WERI-Rb-1 (cell line): ENCODE results near the gene COL6A3.

Source experiments
- DNase-seq: peaks from one replicate; pipeline ENCODE4 v3.0.0-alpha.2; 2020
- H3K27ac ChIP-seq: fragments of 250-450 bp; sonication (Bioruptor Pico); 2 replicates; pipeline ENCODE4 v1.5.1; 2020; ENCODE audit warnings: mild to moderate bottlenecking, moderate library complexity
- H3K27me3 ChIP-seq: fragments of 250-450 bp; sonication (Bioruptor Pico); 2 replicates; pipeline ENCODE4 v1.5.1; 2021; ENCODE audit warnings: mild to moderate bottlenecking, low read depth, moderate library complexity; ENCODE audit not compliant: insufficient read depth, severe bottlenecking
- H3K36me3 ChIP-seq: fragments of 250-450 bp; sonication (Bioruptor Pico); 2 replicates; pipeline ENCODE4 v1.5.1; 2020; ENCODE audit warnings: mild to moderate bottlenecking, moderate library complexity
- H3K4me3 ChIP-seq: 2 replicates; pipeline ENCODE4 v1.5.1; 2011; ENCODE audit warnings: low read depth, mild to moderate bottlenecking, control low read depth, low read length
- H3K9me3 ChIP-seq: fragments of 250-450 bp; sonication (Bioruptor Pico); 2 replicates; pipeline ENCODE4 v1.5.1; 2021; ENCODE audit warnings: mild to moderate bottlenecking, moderate library complexity; ENCODE audit not compliant: severe bottlenecking
- TF ChIP-seq, protein P1 (sequence below): IDR thresholded peaks from 2 replicates; pipeline ENCODE4 v1.5.1; 2011; ENCODE audit warnings: low read depth, mild to moderate bottlenecking, control low read depth, inconsistent platforms, low read length

The COL6A3 gene

DNA sequence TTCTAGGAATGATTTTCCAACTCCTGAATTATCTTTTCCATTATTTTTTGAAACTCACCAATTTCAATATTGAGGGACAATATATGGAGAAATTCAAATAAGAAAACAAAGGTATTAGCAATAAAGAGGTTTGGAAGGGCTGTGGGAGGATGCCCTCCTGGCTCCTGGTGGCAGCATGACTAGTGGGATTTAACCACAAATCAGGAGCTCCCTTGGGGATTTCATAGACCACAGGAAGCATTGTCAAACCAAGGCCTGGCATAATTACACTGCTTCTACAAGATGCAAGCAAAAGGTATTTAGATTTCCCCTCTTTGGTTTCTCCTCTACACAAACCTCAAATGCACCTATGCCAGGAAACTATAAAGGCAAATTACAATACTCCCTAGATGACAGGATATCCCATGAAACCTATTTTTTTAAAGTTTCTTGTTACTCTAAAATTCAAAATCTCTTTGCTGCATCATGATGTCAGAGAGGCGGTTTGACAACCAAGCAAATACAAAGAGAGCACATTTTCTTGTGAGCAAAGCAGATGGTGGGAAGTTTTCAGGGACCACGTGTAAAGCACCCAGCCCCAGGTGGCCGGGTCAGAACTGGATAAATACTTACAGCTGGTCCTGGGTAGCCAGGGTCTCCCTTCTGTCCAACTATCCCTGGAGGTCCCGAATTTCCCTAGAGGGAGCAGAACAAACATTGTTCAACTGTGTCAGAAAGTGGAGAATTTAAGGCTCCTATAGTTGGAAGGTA lies 67.9 kb downstream of the COL6A3 start:
- H3K4me3 ChIP-seq, result no peak overlapping the region
- no peaks in the 10 kb centered on the region for H3K36me3 ChIP-seq
- no peak overlapping the region for H3K27ac ChIP-seq
- H3K9me3 ChIP-seq, result no peaks in the 10 kb centered on the region
- H3K27me3 ChIP-seq, result peaks cover 89% of the 10 kb centered on the region
- no peak for DNase-seq
- TF ChIP-seq, protein P1, sequence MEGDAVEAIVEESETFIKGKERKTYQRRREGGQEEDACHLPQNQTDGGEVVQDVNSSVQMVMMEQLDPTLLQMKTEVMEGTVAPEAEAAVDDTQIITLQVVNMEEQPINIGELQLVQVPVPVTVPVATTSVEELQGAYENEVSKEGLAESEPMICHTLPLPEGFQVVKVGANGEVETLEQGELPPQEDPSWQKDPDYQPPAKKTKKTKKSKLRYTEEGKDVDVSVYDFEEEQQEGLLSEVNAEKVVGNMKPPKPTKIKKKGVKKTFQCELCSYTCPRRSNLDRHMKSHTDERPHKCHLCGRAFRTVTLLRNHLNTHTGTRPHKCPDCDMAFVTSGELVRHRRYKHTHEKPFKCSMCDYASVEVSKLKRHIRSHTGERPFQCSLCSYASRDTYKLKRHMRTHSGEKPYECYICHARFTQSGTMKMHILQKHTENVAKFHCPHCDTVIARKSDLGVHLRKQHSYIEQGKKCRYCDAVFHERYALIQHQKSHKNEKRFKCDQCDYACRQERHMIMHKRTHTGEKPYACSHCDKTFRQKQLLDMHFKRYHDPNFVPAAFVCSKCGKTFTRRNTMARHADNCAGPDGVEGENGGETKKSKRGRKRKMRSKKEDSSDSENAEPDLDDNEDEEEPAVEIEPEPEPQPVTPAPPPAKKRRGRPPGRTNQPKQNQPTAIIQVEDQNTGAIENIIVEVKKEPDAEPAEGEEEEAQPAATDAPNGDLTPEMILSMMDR, result no peak

DNA sequence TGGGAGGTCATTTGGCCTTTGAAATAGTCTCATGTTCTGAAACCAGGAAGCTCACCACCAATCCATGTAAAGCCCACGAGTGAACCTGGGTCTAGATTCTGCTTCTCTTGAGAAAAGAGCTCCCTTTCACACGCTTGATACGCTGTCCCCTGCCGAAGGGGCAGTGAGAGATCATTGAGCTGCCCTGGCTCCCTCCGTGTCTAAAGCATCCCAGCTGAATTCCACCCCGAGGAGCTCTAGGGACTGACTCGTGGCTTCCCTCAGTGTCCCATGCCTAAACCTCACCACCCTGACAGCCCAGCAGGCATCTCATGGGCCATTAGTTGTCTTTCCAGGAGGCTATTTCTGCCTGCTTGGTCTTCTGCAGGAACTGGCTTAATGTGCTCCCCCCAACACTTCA lies 68.6 kb downstream of the COL6A3 start:
- no peak for DNase-seq
- Histone ChIP-seq H3K27ac (no peak overlapping the region), H3K4me3 (no peak overlapping the region), H3K36me3 (no peaks in the 10 kb centered on the region), H3K27me3 (peaks cover 86% of the 10 kb centered on the region), H3K9me3 (no peaks in the 10 kb centered on the region)
- TF ChIP-seq, protein P1, result no peak

DNA sequence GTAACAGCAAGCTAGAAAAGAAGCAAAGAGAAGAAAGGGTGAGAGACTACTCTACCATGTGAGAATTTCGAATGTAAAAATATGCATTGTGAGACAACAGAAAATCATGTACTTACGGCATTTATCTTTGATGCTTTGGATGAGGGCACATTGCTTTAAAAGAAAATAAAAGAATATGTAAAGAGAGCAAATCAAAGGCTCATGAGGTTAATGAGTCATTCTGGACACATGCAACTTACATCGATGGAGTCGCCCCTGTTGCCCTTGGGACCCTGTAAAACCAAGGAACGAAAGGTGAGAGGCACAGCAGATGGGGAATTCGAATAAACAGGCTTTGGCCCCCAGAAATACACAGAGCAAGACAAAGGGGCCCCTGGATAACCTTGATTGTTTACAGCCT lies 69.0 kb downstream of the COL6A3 start:
- Histone ChIP-seq H3K4me3 (no peak overlapping the region), H3K9me3 (no peaks in the 10 kb centered on the region), H3K27me3 (peaks cover 85% of the 10 kb centered on the region), H3K27ac (no peak overlapping the region), H3K36me3 (no peaks in the 10 kb centered on the region)
- TF ChIP-seq, protein P1, result no peak
- no peak for DNase-seq

DNA sequence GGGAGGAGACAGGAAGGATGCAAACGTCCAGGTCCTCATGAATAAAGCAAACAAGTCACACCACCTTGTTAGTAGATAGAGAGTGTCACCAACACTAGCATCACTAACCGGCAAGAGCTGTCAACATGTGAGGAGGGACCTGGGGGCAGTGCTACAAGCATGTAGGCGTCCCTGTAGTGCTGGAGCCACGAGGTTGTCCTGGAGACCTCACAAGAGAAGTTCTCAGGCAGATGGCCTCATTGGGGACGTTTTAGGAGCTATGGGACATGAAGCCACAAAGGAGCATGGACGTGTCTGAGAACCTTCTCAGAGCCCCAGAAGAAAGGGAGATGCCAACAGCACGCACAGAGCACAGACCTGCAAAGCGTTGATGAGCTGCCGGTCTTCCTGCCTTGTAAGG lies 70.0 kb downstream of the COL6A3 start:
- no peaks in the 10 kb centered on the region for H3K9me3 ChIP-seq
- DNase-seq, result no peak
- no peak overlapping the region for H3K4me3 ChIP-seq
- TF ChIP-seq, protein P1, result no peak
- H3K27me3 ChIP-seq, result peaks cover 84% of the 10 kb centered on the region
- no peak overlapping the region for H3K27ac ChIP-seq
- H3K36me3 ChIP-seq, result no peaks in the 10 kb centered on the region

DNA sequence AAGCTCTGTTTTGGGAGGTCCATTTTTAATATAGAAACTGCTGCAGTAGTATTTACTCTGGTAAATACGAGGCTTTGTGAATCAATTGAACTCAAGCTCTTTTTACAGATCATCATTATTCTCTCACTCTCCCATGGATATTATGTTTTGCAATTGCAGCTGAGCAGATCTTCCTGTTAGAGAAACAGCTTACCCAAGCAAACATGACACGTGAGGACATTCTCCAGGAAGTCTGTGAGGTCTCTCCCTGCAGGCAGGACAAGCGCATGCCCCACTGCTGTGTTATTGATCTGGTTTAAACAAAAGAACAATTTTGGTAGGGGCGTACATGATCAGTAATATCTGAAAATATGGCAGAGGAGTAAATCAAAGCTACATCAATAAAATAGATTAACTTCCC lies 72.1 kb downstream of the COL6A3 start:
- Histone ChIP-seq H3K27ac (no peak overlapping the region), H3K9me3 (no peaks in the 10 kb centered on the region), H3K4me3 (no peak overlapping the region), H3K27me3 (peaks cover 80% of the 10 kb centered on the region), H3K36me3 (no peaks in the 10 kb centered on the region)
- TF ChIP-seq, protein P1, result no peak
- no peak for DNase-seq

DNA sequence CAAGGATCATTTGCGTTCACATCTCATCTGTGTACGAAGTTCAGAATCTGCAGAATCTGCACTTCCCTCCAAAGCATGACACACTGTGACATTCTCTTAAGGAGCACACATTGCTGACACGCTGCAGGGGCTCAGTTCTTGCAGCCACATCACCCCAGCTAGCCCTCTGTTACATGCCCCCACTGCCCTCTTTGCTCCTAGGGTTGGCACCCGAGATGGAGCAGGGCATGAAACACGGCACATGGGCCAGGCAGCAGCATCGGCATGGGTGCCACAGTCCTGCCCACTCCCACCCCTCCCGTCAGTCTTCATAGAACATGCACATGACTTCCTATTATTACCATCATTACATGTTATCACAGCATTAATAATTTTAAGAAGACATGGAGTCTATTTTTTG lies 76.4 kb downstream of the COL6A3 start:
- Histone ChIP-seq H3K36me3 (no peaks in the 10 kb centered on the region), H3K27ac (no peak overlapping the region), H3K27me3 (peaks cover 83% of the 10 kb centered on the region), H3K4me3 (no peak overlapping the region), H3K9me3 (no peaks in the 10 kb centered on the region)
- TF ChIP-seq, protein P1, result no peak
- DNase-seq, result no peak
